Cardiac atrium fibroblast (primary cell): ENCODE results near the gene TNIK. TPM values are rescaled to one million over a fixed set of nuclear protein-coding genes. Genes with fewer than 3 reads are reported as not detected.

Experiments used
- total RNA-seq: library from RNA; depleted of rRNA; stranded (reverse); fragments of >200 nt; gene quantifications from 2 replicates; pipeline ENCODE4 v1.2.3, GENCODE V29; 2015

Gene TNIK
- 20.8 and 23.0 TPM in 2 replicates for total RNA-seq

GRCh38 chr3:171459942-171460724 is at the start of gene TNIK:
TNIK (minus strand) TSS chr3:171460405; CDS start chr3:171460063, 342 bp downstream.

GRCh38 chr3:171026597-171027293 is 433.5 kb downstream of the TNIK start, which contains the start of gene SLC2A2:
SLC2A2 (minus strand) TSS chr3:171026720; CDS start chr3:171026670, 50 bp downstream.

